HepG2 (cell line): ENCODE results near the gene MEIS3. TPM values are rescaled to one million over a fixed set of nuclear protein-coding genes. Genes with fewer than 3 reads are reported as not detected.

Experiments used
- ATAC-seq: fragments of 200-7000 bp; cut with Tn5 transposase; 3 replicates; pipeline ENCODE4 v1.9.1; 2020; ENCODE audit warnings: mild to moderate bottlenecking, moderate library complexity
- BruUV-seq: library from RNA; stranded (reverse); fragments of 400-500 nt; replicated peaks from 2 replicates; lab custom pipeline; 2021; lab: Mats Ljungman, UMichigan
- CTCF ChIA-PET: fragments of 300-600 bp; formaldehyde crosslinking; extraction: SDS; loops from one replicate; lab custom pipeline; 2021; ENCODE audit warnings: low total read pairs, inconsistent platforms, low intra/inter-chr PET ratio; lab: Yijun Ruan, JAX
- POLR2A ChIA-PET: fragments of 350-600 bp; sonication (Branson Sonifier 250); formaldehyde crosslinking; loops from one replicate; lab custom pipeline; 2020; ENCODE audit warnings: antibody characterized with exemption, inconsistent platforms; lab: Yijun Ruan, JAX
- DNase-seq: peaks from one replicate; pipeline ENCODE4 v3.0.0-alpha.2; 2015; ENCODE audit warnings: low spot score
- FAIRE-seq: peaks from 3 replicates; lab custom pipeline; 2011; peaks lifted over from hg19 to GRCh38; lab: Jason Lieb, UNC
- H2AFZ ChIP-seq: one replicate; pipeline ENCODE4 v1.6.1; 2011; ENCODE audit warnings: low read length, inconsistent platforms
- H3K27ac ChIP-seq: fragments of 300-600 bp; 3 replicates; pipeline ENCODE4 v1.8.0; 2011; ENCODE audit warnings: mixed run types, mild to moderate bottlenecking, mixed read lengths, low read length, inconsistent platforms; ENCODE audit not compliant: insufficient read depth; ENCODE audit errors: extremely low read length
- H3K27me3 ChIP-seq, 2 experiments: fragments of 200-600 bp in 1 of 2; 2 replicates in 1 of 2; 3 replicates in 1 of 2; pipeline versions ENCODE4 v1.6.0 to v1.8.0; 2011; ENCODE audit warnings: low read length in 2 of 2, mild to moderate bottlenecking in 2 of 2, moderate library complexity in 2 of 2, inconsistent platforms in 1 of 2; ENCODE audit not compliant: insufficient read depth in 2 of 2, control insufficient read depth in 1 of 2
- H3K36me3 ChIP-seq, 2 experiments: fragments of 200-600 bp in 1 of 2; replicated peaks in 1 of 2; 2 replicates in 1 of 2; 3 replicates in 1 of 2; pipeline versions ENCODE4 v1.5.1 to v1.8.0; 2011; ENCODE audit warnings: low read length in 2 of 2, inconsistent platforms in 1 of 2; ENCODE audit not compliant: insufficient read depth in 2 of 2, control insufficient read depth in 1 of 2
- H3K4me1 ChIP-seq: 2 replicates; pipeline ENCODE4 v1.5.1; 2012; ENCODE audit warnings: low read length, inconsistent platforms; ENCODE audit not compliant: insufficient read depth
- H3K4me2 ChIP-seq: 2 replicates; pipeline ENCODE4 v1.6.0; 2011; ENCODE audit warnings: low read depth, low read length, inconsistent platforms
- H3K4me3 ChIP-seq, 3 experiments: fragments of 200-600 bp in 1 of 3; sonication (generic), shearing (Covaris generic) in 1 of 3; replicated peaks in 1 of 3; 2 replicates each; pipeline ENCODE4 v1.5.1; 2011 to 2016; ENCODE audit warnings: low read length in 3 of 3, inconsistent platforms in 2 of 3, low read depth in 2 of 3, mild to moderate bottlenecking in 2 of 3, control low read depth in 1 of 3, mixed read lengths in 1 of 3; ENCODE audit not compliant: insufficient read depth in 1 of 3
- H3K79me2 ChIP-seq: one replicate; pipeline ENCODE4 v1.6.1; 2011; ENCODE audit warnings: low read length, inconsistent platforms; ENCODE audit not compliant: insufficient read depth
- H3K9ac ChIP-seq: 2 replicates; pipeline ENCODE4 v1.6.0; 2011; ENCODE audit warnings: mild to moderate bottlenecking, low read depth, low read length, inconsistent platforms; ENCODE audit not compliant: insufficient read depth
- H3K9me3 ChIP-seq: 2 replicates; pipeline ENCODE4 v1.5.1; 2012; ENCODE audit warnings: mild to moderate bottlenecking, low read length
- H4K20me1 ChIP-seq: 2 replicates; pipeline ENCODE4 v1.6.0; 2011; ENCODE audit warnings: inconsistent platforms, mild to moderate bottlenecking, low read length, moderate library complexity; ENCODE audit not compliant: insufficient read depth
- ATF7 ChIP-seq, 2 experiments: fragments of 450-650 bp in 1 of 2; sonication (generic) in 1 of 2; formaldehyde crosslinking in 1 of 2; IDR thresholded peaks; 2 replicates each; pipeline versions ENCODE4 v1.4.0 to v1.6.1; 2016 to 2020; ENCODE audit warnings: antibody characterized with exemption in 1 of 2, mild to moderate bottlenecking in 1 of 2, missing genetic modification reagents in 1 of 2
- BORCS8-MEF2B ChIP-seq: sonication (generic); formaldehyde crosslinking; IDR thresholded peaks from 2 replicates; pipeline ENCODE4 v1.8.0; 2022; ENCODE audit warnings: mild to moderate bottlenecking, missing genetic modification reagents
- DMAP1 ChIP-seq: IDR thresholded peaks from 2 replicates; pipeline ENCODE4 v1.6.1; 2016
- JUN ChIP-seq: sonication (generic); formaldehyde crosslinking; IDR thresholded peaks from 2 replicates; pipeline ENCODE4 v1.4.0; 2020; ENCODE audit warnings: mild to moderate bottlenecking, missing genetic modification reagents
- KDM1A ChIP-seq: IDR thresholded peaks from 2 replicates; pipeline ENCODE4 v1.6.1; 2016; ENCODE audit warnings: missing compliant biosample characterization
- KMT2A ChIP-seq: sonication (generic); formaldehyde crosslinking; IDR thresholded peaks from 2 replicates; pipeline ENCODE4 v1.4.0; 2020; ENCODE audit warnings: missing genetic modification reagents
- MYC ChIP-seq: sonication (generic); formaldehyde crosslinking; IDR thresholded peaks from 2 replicates; pipeline ENCODE4 v1.9.0; 2021; ENCODE audit warnings: missing genetic modification reagents, borderline replicate concordance
- RBM39 ChIP-seq: fragments of 200-400 bp; formaldehyde crosslinking; IDR thresholded peaks from one replicate; pipeline ENCODE4 v1.6.1; 2018; ENCODE audit warnings: antibody characterized with exemption, mild to moderate bottlenecking, low read depth, low read length; ENCODE audit not compliant: poor library complexity, severe bottlenecking
- SAFB2 ChIP-seq: sonication (generic); formaldehyde crosslinking; IDR thresholded peaks from 2 replicates; pipeline ENCODE4 v1.5.1; 2020; ENCODE audit warnings: missing genetic modification reagents, low read depth, mild to moderate bottlenecking, borderline replicate concordance
- SOX5 ChIP-seq: IDR thresholded peaks from 2 replicates; pipeline ENCODE4 v1.6.1; 2016; ENCODE audit warnings: borderline replicate concordance
- TCF12 ChIP-seq, 2 experiments: fragments of 450-650 bp in 1 of 2; sonication (generic) in 1 of 2; formaldehyde crosslinking in 1 of 2; IDR thresholded peaks; 2 replicates each; pipeline versions ENCODE4 v1.6.1 to v1.8.0; 2017 to 2022; ENCODE audit warnings: antibody characterized with exemption in 1 of 2, mild to moderate bottlenecking in 1 of 2, missing genetic modification reagents in 1 of 2, moderate library complexity in 1 of 2
- ZNF232 ChIP-seq: sonication (generic); formaldehyde crosslinking; IDR thresholded peaks from 2 replicates; pipeline ENCODE4 v1.4.0; 2020; ENCODE audit warnings: missing genetic modification reagents, borderline replicate concordance
- ZNF329 ChIP-seq: sonication (generic); formaldehyde crosslinking; IDR thresholded peaks from 2 replicates; pipeline ENCODE4 v1.9.0; 2021; ENCODE audit warnings: low read depth, mild to moderate bottlenecking, missing genetic modification reagents
- ZNF33A ChIP-seq: sonication (generic); formaldehyde crosslinking; IDR thresholded peaks from 2 replicates; pipeline ENCODE4 v1.5.1; 2020; ENCODE audit warnings: missing genetic modification reagents, mild to moderate bottlenecking, moderate library complexity, borderline replicate concordance
- ZNF350 ChIP-seq: sonication (generic); formaldehyde crosslinking; IDR thresholded peaks from 2 replicates; pipeline ENCODE4 v1.4.0; 2020; ENCODE audit warnings: mild to moderate bottlenecking, low read depth, missing genetic modification reagents, borderline replicate concordance
- ZNF788 ChIP-seq: sonication (generic); formaldehyde crosslinking; IDR thresholded peaks from 2 replicates; pipeline ENCODE4 v1.5.0; 2020; ENCODE audit warnings: mild to moderate bottlenecking, missing genetic modification reagents, borderline replicate concordance
- ZZZ3 ChIP-seq: sonication (generic); formaldehyde crosslinking; IDR thresholded peaks from 2 replicates; pipeline ENCODE4 v1.4.0; 2020; ENCODE audit warnings: missing genetic modification reagents, mild to moderate bottlenecking, borderline replicate concordance
- WGBS: methylation state at CpG from one replicate; pipeline ENCODE4 v1.1.6; 2017; ENCODE audit warnings: low lambda C conversion rate; 5-methylcytosine and 5-hydroxymethylcytosine counted together
- in situ Hi-C: cut with HindIII; loops from 2 replicates; pipeline ENCODE4 v1.10.0; 2017; ENCODE audit warnings: low pct_unique_long_range_greater_than_20kb; ENCODE audit not compliant: extremely low pct_ligation_motif_present
- intact Hi-C: fragments of 100-400 bp; cut with micrococcal nuclease; formaldehyde crosslinking; loops from one replicate; pipeline ENCODE4 v1.10.0; 2022; ENCODE audit not compliant: unreplicated experiment
- polyA plus RNA-seq, 8 experiments: library from polyadenylated mRNA; depleted of rRNA in 3 of 8; stranded (reverse) in 7 of 8; unstranded in 1 of 8; fragments of >200 nt; fragmentation: Illumina TruSeq in 4 of 8; extraction: Trizol in 4 of 8; gene quantifications; 2 replicates each; pipeline versions ENCODE4 v1.2.1 to v1.2.3, GENCODE V29; 2011 to 2016; ENCODE audit warnings: low read depth in 4 of 8, missing spikeins in 1 of 8, mixed read lengths in 1 of 8; ENCODE audit not compliant: insufficient read depth in 1 of 8
- total RNA-seq, 5 experiments: library from RNA; depleted of rRNA; stranded (reverse); fragments of >200 nt; fragmentation: Illumina TruSeq; extraction: Trizol; gene quantifications; 2 replicates each; pipeline ENCODE4 v1.2.3, GENCODE V29; 2016; ENCODE audit warnings: low read depth in 1 of 5
- TF ChIP-seq, protein P1 (sequence below): sonication (generic); formaldehyde crosslinking; IDR thresholded peaks from 2 replicates; pipeline ENCODE4 v1.4.0; 2020; ENCODE audit warnings: missing genetic modification reagents
- TF ChIP-seq, protein P2 (sequence below): sonication (generic); formaldehyde crosslinking; IDR thresholded peaks from 2 replicates; pipeline ENCODE4 v1.4.0; 2020; ENCODE audit warnings: missing genetic modification reagents, mild to moderate bottlenecking, borderline replicate concordance

The MEIS3 gene
- total and polyA plus RNA-seq, 2 of the 13 experiments (the other 11 are each of a cell fraction or from before 2014, with no cell fraction given), result 0.09 to 0.70 TPM

GRCh38 chr19:47353307-47353712 is 66.0 kb downstream of the MEIS3 start:
- peak overlapping the region; percentile 12; the same call in 1 of the 2 replicates for H3K9ac ChIP-seq
- ChIA-PET POLR2A (no interaction called here), CTCF (no interaction called here)
- FAIRE-seq (no peak), DNase-seq (peak; percentile 76), ATAC-seq (peak; percentile 83)
- peaks cover 27% of the 10 kb centered on the region for H3K79me2 ChIP-seq
- H4K20me1 ChIP-seq, result peaks cover 4% of the 10 kb centered on the region; the same call in 1 of the 2 replicates
- 23% methylated on average over 14 of the region's 24 CpGs for WGBS
- peaks cover 20 to 40% of the 10 kb centered on the region in 2 experiments for H3K36me3 ChIP-seq
- no peak overlapping the region for H2AFZ ChIP-seq
- H3K9me3 ChIP-seq, result no peaks in the 10 kb centered on the region
- peak overlapping the region; percentile 55 for H3K27ac ChIP-seq
- H3K27me3 ChIP-seq, result no peaks in the 10 kb centered on the region; a peak in 1 of 5 replicates
- peak overlapping the region in 1 of 3 experiments; percentile 53; a peak in 1 of 6 replicates for H3K4me3 ChIP-seq
- H3K4me1 ChIP-seq, result peaks cover 50% of the 10 kb centered on the region
- peak overlapping the region; percentile 52 for H3K4me2 ChIP-seq
- in situ Hi-C loops (no loop called here), intact Hi-C loops (loop anchor here (2.0 kb wide), 1 partner anchor 49 kb away; no protein-coding TSS in a partner anchor)
- no TSS peak for BruUV-seq
- TF ChIP-seq ZNF33A, result no peak
- no peak for TF ChIP-seq ATF7 (IDR thresholded peaks at IDR 0.05)
- 0 out of 2 replicates have a peak, but pooled peaks have one; percentile 42 for TF ChIP-seq ATF7 (CRISPR knock-in tag; IDR thresholded peaks at IDR 0.05)
- TF ChIP-seq, protein P1, sequence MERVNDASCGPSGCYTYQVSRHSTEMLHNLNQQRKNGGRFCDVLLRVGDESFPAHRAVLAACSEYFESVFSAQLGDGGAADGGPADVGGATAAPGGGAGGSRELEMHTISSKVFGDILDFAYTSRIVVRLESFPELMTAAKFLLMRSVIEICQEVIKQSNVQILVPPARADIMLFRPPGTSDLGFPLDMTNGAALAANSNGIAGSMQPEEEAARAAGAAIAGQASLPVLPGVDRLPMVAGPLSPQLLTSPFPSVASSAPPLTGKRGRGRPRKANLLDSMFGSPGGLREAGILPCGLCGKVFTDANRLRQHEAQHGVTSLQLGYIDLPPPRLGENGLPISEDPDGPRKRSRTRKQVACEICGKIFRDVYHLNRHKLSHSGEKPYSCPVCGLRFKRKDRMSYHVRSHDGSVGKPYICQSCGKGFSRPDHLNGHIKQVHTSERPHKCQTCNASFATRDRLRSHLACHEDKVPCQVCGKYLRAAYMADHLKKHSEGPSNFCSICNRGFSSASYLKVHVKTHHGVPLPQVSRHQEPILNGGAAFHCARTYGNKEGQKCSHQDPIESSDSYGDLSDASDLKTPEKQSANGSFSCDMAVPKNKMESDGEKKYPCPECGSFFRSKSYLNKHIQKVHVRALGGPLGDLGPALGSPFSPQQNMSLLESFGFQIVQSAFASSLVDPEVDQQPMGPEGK (CRISPR knock-in tag), result peak; percentile 84
- TF ChIP-seq ZZZ3 (CRISPR knock-in tag), result no peak
- 0 out of 2 replicates have a peak, but pooled peaks have one; percentile 70 for TF ChIP-seq ZNF329 (CRISPR knock-in tag)
- 0 out of 2 replicates have a peak, but pooled peaks have one; percentile 51 for TF ChIP-seq BORCS8-MEF2B
- no peak; the same call in 1 of the 2 replicates for TF ChIP-seq SOX5 (CRISPR knock-in tag)
- TF ChIP-seq KMT2A (CRISPR knock-in tag), result peak; percentile 76; the same call in 1 of the 2 replicates
- no peak for TF ChIP-seq ZNF232
- TF ChIP-seq KDM1A (CRISPR knock-in tag), result peak; percentile 62
- no peak for TF ChIP-seq JUN (CRISPR knock-in tag)
- TF ChIP-seq, protein P2, sequence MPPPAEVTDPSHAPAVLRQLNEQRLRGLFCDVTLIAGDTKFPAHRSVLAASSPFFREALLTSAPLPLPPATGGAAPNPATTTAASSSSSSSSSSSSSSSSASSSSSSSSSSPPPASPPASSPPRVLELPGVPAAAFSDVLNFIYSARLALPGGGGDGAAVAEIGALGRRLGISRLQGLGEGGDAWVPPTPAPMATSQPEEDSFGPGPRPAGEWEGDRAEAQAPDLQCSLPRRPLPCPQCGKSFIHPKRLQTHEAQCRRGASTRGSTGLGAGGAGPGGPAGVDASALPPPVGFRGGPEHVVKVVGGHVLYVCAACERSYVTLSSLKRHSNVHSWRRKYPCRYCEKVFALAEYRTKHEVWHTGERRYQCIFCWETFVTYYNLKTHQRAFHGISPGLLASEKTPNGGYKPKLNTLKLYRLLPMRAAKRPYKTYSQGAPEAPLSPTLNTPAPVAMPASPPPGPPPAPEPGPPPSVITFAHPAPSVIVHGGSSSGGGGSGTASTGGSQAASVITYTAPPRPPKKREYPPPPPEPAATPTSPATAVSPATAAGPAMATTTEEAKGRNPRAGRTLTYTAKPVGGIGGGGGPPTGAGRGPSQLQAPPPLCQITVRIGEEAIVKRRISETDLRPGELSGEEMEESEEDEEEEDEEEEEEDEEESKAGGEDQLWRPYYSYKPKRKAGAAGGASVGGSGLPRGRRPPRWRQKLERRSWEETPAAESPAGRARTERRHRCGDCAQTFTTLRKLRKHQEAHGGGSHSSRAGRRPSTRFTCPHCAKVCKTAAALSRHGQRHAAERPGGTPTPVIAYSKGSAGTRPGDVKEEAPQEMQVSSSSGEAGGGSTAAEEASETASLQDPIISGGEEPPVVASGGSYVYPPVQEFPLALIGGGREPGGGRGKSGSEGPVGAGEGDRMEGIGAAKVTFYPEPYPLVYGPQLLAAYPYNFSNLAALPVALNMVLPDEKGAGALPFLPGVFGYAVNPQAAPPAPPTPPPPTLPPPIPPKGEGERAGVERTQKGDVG (CRISPR knock-in tag), result peak; percentile 97
- TF ChIP-seq RBM39, result peak; percentile 54
- peak; percentile 43; the same call in 1 of the 2 replicates for TF ChIP-seq DMAP1 (CRISPR knock-in tag)
- TF ChIP-seq MYC, result peak; percentile 85
- peak; percentile 63; the same call in 1 of the 2 replicates for TF ChIP-seq ZNF350 (CRISPR knock-in tag)
- TF ChIP-seq SAFB2 (CRISPR knock-in tag), result peak; percentile 52; the same call in 1 of the 2 replicates
- TF ChIP-seq TCF12 (IDR thresholded peaks at IDR 0.05), result no peak
- no peak for TF ChIP-seq TCF12 (CRISPR knock-in tag; IDR thresholded peaks at IDR 0.05)
- peak; percentile 75; the same call in 1 of the 2 replicates for TF ChIP-seq ZNF788 (CRISPR knock-in tag)
